H9 (cell line): ENCODE results near the gene ADGRL3. TPM values are rescaled to one million over a fixed set of nuclear protein-coding genes. Genes with fewer than 3 reads are reported as not detected.

Experiments used
- DNase-seq: peaks from one replicate; pipeline ENCODE4 v3.0.0-alpha.2; 2017
- H2AFZ ChIP-seq: one replicate; pipeline ENCODE4 v1.6.1; 2013; ENCODE audit warnings: mild to moderate bottlenecking, low read length, control low read depth, moderate library complexity
- H2AK5ac ChIP-seq: 2 replicates; pipeline ENCODE4 v1.6.1; 2013; ENCODE audit warnings: low read length, control low read depth, mixed read lengths; ENCODE audit not compliant: insufficient read length
- H2BK120ac ChIP-seq: one replicate; pipeline ENCODE4 v1.6.1; 2013; ENCODE audit warnings: low read depth, mild to moderate bottlenecking, low read length, control low read depth, inconsistent platforms; ENCODE audit not compliant: poor library complexity, severe bottlenecking
- H2BK12ac ChIP-seq: 2 replicates; pipeline ENCODE4 v1.6.1; 2013; ENCODE audit warnings: low read length, control low read depth, mixed read lengths, low read depth; ENCODE audit not compliant: insufficient read length
- H2BK15ac ChIP-seq: 2 replicates; pipeline ENCODE4 v1.6.1; 2013; ENCODE audit warnings: low read depth, low read length, control low read depth
- H2BK20ac ChIP-seq: one replicate; pipeline ENCODE4 v1.6.1; 2013; ENCODE audit warnings: low read depth, mild to moderate bottlenecking, low read length, control low read depth, inconsistent platforms; ENCODE audit not compliant: poor library complexity, severe bottlenecking
- H2BK5ac ChIP-seq: 2 replicates; pipeline ENCODE4 v1.6.1; 2013; ENCODE audit warnings: low read length, control low read depth, mixed read lengths; ENCODE audit not compliant: insufficient read length
- H3K14ac ChIP-seq: 2 replicates; pipeline ENCODE4 v1.6.1; 2013; ENCODE audit warnings: low read length, control low read depth; ENCODE audit not compliant: insufficient read depth
- H3K18ac ChIP-seq: 2 replicates; pipeline ENCODE4 v1.6.1; 2013; ENCODE audit warnings: low read depth, mild to moderate bottlenecking, mixed read lengths, low read length, control low read depth; ENCODE audit not compliant: insufficient read length
- H3K23ac ChIP-seq: 2 replicates; pipeline ENCODE4 v1.6.1; 2013; ENCODE audit warnings: low read length, control low read depth, mixed read lengths, low read depth; ENCODE audit not compliant: insufficient read length
- H3K23me2 ChIP-seq: 2 replicates; pipeline ENCODE4 v1.6.1; 2013; ENCODE audit warnings: low read depth, mild to moderate bottlenecking, mixed read lengths, low read length, control low read depth; ENCODE audit not compliant: insufficient read length, poor library complexity, severe bottlenecking
- H3K27ac ChIP-seq: 2 replicates; pipeline ENCODE4 v1.5.1; 2013; ENCODE audit warnings: low read length, control low read depth, mixed read lengths, low read depth; ENCODE audit not compliant: insufficient read length
- H3K27me3 ChIP-seq: 2 replicates; pipeline ENCODE4 v1.6.1; 2013; ENCODE audit warnings: low read length, control low read depth, inconsistent platforms; ENCODE audit not compliant: insufficient read depth
- H3K4ac ChIP-seq: 2 replicates; pipeline ENCODE4 v1.6.1; 2013; ENCODE audit warnings: low read depth, mild to moderate bottlenecking, control low read depth, inconsistent platforms, low read length, moderate library complexity
- H3K4me1 ChIP-seq: 2 replicates; pipeline ENCODE4 v1.6.1; 2013; ENCODE audit warnings: low read length, control low read depth, inconsistent platforms; ENCODE audit not compliant: insufficient read depth
- H3K4me2 ChIP-seq: 2 replicates; pipeline ENCODE4 v1.6.1; 2013; ENCODE audit warnings: low read length, control low read depth, mixed read lengths; ENCODE audit not compliant: insufficient read length, insufficient read depth
- H3K56ac ChIP-seq: 2 replicates; pipeline ENCODE4 v1.6.1; 2013; ENCODE audit warnings: low read depth, mild to moderate bottlenecking, mixed read lengths, low read length, control low read depth; ENCODE audit not compliant: insufficient read length
- H3K79me1 ChIP-seq: 2 replicates; pipeline ENCODE4 v1.6.1; 2013; ENCODE audit warnings: low read depth, mild to moderate bottlenecking, moderate library complexity, low read length, control low read depth, inconsistent platforms; ENCODE audit not compliant: insufficient read depth, poor library complexity, severe bottlenecking
- H3K79me2 ChIP-seq: 2 replicates; pipeline ENCODE4 v1.6.1; 2013; ENCODE audit warnings: low read length, control low read depth, inconsistent platforms; ENCODE audit not compliant: insufficient read depth
- H3K9ac ChIP-seq: 2 replicates; pipeline ENCODE4 v1.6.1; 2013; ENCODE audit warnings: low read length, control low read depth, mixed read lengths; ENCODE audit not compliant: insufficient read length; ENCODE audit errors: extremely low read depth
- H3K9me3 ChIP-seq: one replicate; pipeline ENCODE4 v1.6.1; 2013; ENCODE audit warnings: low read depth, low read length, inconsistent platforms; ENCODE audit not compliant: control insufficient read depth
- H3T11ph ChIP-seq: one replicate; pipeline ENCODE4 v1.6.1; 2013; ENCODE audit warnings: mild to moderate bottlenecking, low read length, control low read depth, inconsistent platforms
- H4K20me1 ChIP-seq: one replicate; pipeline ENCODE4 v1.6.1; 2013; ENCODE audit not compliant: control insufficient read depth, insufficient read length, insufficient read depth
- H4K5ac ChIP-seq: 2 replicates; pipeline ENCODE4 v1.6.1; 2013; ENCODE audit warnings: low read depth, mild to moderate bottlenecking, mixed read lengths, low read length, control low read depth; ENCODE audit not compliant: insufficient read length
- H4K8ac ChIP-seq: replicated peaks from 2 replicates; pipeline ENCODE4 v1.6.1; 2013; ENCODE audit warnings: low read length, control low read depth, mixed read lengths, low read depth; ENCODE audit not compliant: insufficient read length
- H4K91ac ChIP-seq: 2 replicates; pipeline ENCODE4 v1.6.1; 2013; ENCODE audit warnings: low read depth, mild to moderate bottlenecking, moderate library complexity, mixed read lengths, low read length, control low read depth; ENCODE audit not compliant: insufficient read length
- H3K27ac Mint-ChIP-seq, 3 experiments: 2 replicates in 2 of 3; 3 replicates in 1 of 3; pipeline ENCODE4 v1.8.0; 2020 to 2021; ENCODE audit warnings: mixed read lengths in 3 of 3, mild to moderate bottlenecking in 1 of 3, moderate library complexity in 1 of 3
- H3K27me3 Mint-ChIP-seq: 2 replicates; pipeline ENCODE4 v1.8.0; 2021; ENCODE audit warnings: low read depth, mild to moderate bottlenecking, moderate library complexity, mixed read lengths
- H3K36me3 Mint-ChIP-seq, 3 experiments: 2 replicates in 2 of 3; 3 replicates in 1 of 3; pipeline ENCODE4 v1.8.0; 2020 to 2021; ENCODE audit warnings: low read depth in 3 of 3, mixed read lengths in 3 of 3; ENCODE audit not compliant: insufficient read depth in 1 of 3
- H3K4me1 Mint-ChIP-seq, 2 experiments: 2 replicates each; pipeline ENCODE4 v1.8.0; 2020; ENCODE audit warnings: mixed read lengths in 2 of 2
- H3K4me3 Mint-ChIP-seq, 2 experiments: 2 replicates in 1 of 2; 3 replicates in 1 of 2; pipeline ENCODE4 v1.8.0; 2020 to 2021; ENCODE audit warnings: mild to moderate bottlenecking in 2 of 2, mixed read lengths in 2 of 2, moderate library complexity in 1 of 2
- H3K9me3 Mint-ChIP-seq, 2 experiments: 2 replicates in 1 of 2; 3 replicates in 1 of 2; pipeline ENCODE4 v1.8.0; 2020; ENCODE audit warnings: mild to moderate bottlenecking in 2 of 2, mixed read lengths in 2 of 2, moderate library complexity in 1 of 2
- CTCF ChIP-seq: fragments of 200-600 bp; sonication (generic); conservative IDR thresholded peaks from 3 replicates; pipeline ENCODE4 v1.8.0; 2021; ENCODE audit warnings: antibody characterized with exemption, mild to moderate bottlenecking
- WGBS: extraction: QIAGEN DNeasy Blood & Tissue Kit; methylation state at CpG from one replicate; pipeline ENCODE4 v1.1.7; 2013; ENCODE audit warnings: missing lambda C conversion rate, low lambda C conversion rate, mixed read lengths; ENCODE audit not compliant: insufficient read length; ENCODE audit errors: extremely low coverage; 5-methylcytosine and 5-hydroxymethylcytosine counted together
- total RNA-seq: library from RNA; stranded (reverse); gene quantifications from 2 replicates; pipeline ENCODE4 v1.2.1, GENCODE V29; 2021

Gene ADGRL3
- total RNA-seq, 1 experiment from 2014 or later = 5.9 TPM

- H3K79me1 ChIP-seq = no peaks in the 10 kb centered on the region
- H3K4me1 Mint-ChIP-seq = peaks cover 2 to 6% of the 10 kb centered on the region in 2 experiments; a peak in 3 of 4 replicates
- no peak overlapping the region for H3K56ac ChIP-seq
- no peaks in the 10 kb centered on the region for H3K9me3 ChIP-seq
- no CpG with 5 or more reads among the region's 2 CpGs for WGBS
- H2AFZ ChIP-seq = no peak overlapping the region
- H3K23me2 ChIP-seq = no peaks in the 10 kb centered on the region
- H2BK20ac ChIP-seq = no peak overlapping the region
- no peak overlapping the region for H2BK15ac ChIP-seq
- H3K23ac ChIP-seq = no peak overlapping the region
- no peak overlapping the region for H3K4ac ChIP-seq
- no peaks in the 10 kb centered on the region for H3K27me3 ChIP-seq
- H2BK120ac ChIP-seq = no peak overlapping the region
- H3K4me2 ChIP-seq = no peak overlapping the region
- no peak overlapping the region for H2BK12ac ChIP-seq
- no peak for TF ChIP-seq CTCF
- no peak overlapping the region for H3K27ac ChIP-seq
- no peak overlapping the region for H4K5ac ChIP-seq
- H4K20me1 ChIP-seq = no peaks in the 10 kb centered on the region
- peaks cover 0 to 6% (median 0%) of the 10 kb centered on the region in 3 experiments; a peak in 3 of 7 replicates for H3K36me3 Mint-ChIP-seq
- no peak overlapping the region for H4K8ac ChIP-seq
- H3K14ac ChIP-seq = no peak overlapping the region
- no peak overlapping the region for H3K9ac ChIP-seq
- no peak overlapping the region for H2BK5ac ChIP-seq
- H3K4me3 Mint-ChIP-seq = no peak overlapping the region
- H2AK5ac ChIP-seq = no peak overlapping the region
- H4K91ac ChIP-seq = no peak overlapping the region
- H3K18ac ChIP-seq = no peak overlapping the region
- no peaks in the 10 kb centered on the region for H3K27me3 Mint-ChIP-seq
- no peaks in the 10 kb centered on the region for H3K79me2 ChIP-seq
- no peak overlapping the region for H3K27ac Mint-ChIP-seq
- H3K4me1 ChIP-seq = no peaks in the 10 kb centered on the region
- DNase-seq = no peak
- peaks cover 3 to 6% of the 10 kb centered on the region in 2 experiments; a peak in 4 of 5 replicates for H3K9me3 Mint-ChIP-seq
- no peak overlapping the region for H3T11ph ChIP-seq
These were observed 311.8 kb downstream of the ADGRL3 start for GRCh38 chr4:61511716-61512488.
